HEK293T (cell line): ENCODE measurements around the gene TYR.

Experiments used
- ELF4 ChIP-seq: fragments of 450-650 bp; IDR thresholded peaks from 2 replicates; pipeline ENCODE4 v1.6.1; 2017; ENCODE audit warnings: antibody characterized with exemption
- FOXK2 ChIP-seq: fragments of 450-650 bp; IDR thresholded peaks from 2 replicates; pipeline ENCODE4 v1.6.1; 2016; ENCODE audit warnings: mild to moderate bottlenecking
- L3MBTL2 ChIP-seq: fragments of 450-650 bp; conservative IDR thresholded peaks from 2 replicates; pipeline ENCODE4 v1.6.1; 2016; ENCODE audit warnings: mild to moderate bottlenecking
- LEF1 ChIP-seq: fragments of 450-650 bp; IDR thresholded peaks from 2 replicates; pipeline ENCODE4 v1.6.1; 2017; ENCODE audit warnings: mild to moderate bottlenecking, borderline replicate concordance
- SUZ12 ChIP-seq: fragments of 450-650 bp; IDR thresholded peaks from 2 replicates; pipeline ENCODE4 v1.6.1; 2016; ENCODE audit warnings: mild to moderate bottlenecking
- TARDBP ChIP-seq: fragments of 450-650 bp; IDR thresholded peaks from 2 replicates; pipeline ENCODE4 v1.6.1; 2016

DNA sequence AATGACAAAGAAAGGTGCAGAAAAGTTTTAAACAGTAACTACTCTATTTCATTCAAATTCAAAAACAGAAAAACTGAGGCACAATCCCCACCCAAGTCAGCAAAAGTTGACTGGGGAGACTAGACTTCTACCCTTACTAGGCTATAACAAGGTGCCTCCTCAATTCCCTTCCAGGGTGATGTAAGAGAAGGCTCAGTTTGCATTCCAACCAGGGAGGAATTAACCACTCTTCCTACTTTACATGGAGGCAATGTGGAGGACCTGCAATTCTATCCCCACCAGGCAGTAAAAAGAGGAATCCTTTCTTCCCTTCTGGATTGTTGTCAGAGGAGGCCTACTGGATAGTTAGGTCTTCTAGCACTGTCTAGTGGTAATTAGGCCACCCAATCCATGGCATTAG is 26.1 kb downstream of the TYR start:
- TF ChIP-seq TARDBP (no peak), ELF4 (no peak), FOXK2 (no peak), SUZ12 (no peak), L3MBTL2 (no peak), LEF1 (no peak)
